Measurements from ENCODE around the gene SUPT4H1. TPM values are rescaled to one million over a fixed set of nuclear protein-coding genes. Genes with fewer than 3 reads are reported as not detected.

The SUPT4H1 gene
- total and polyA plus RNA-seq, 9 of the 15 experiments (the other 6 are each of a cell fraction or from before 2014, with no cell fraction given), result 62.1 to 320 (median 117) TPM

DNA sequence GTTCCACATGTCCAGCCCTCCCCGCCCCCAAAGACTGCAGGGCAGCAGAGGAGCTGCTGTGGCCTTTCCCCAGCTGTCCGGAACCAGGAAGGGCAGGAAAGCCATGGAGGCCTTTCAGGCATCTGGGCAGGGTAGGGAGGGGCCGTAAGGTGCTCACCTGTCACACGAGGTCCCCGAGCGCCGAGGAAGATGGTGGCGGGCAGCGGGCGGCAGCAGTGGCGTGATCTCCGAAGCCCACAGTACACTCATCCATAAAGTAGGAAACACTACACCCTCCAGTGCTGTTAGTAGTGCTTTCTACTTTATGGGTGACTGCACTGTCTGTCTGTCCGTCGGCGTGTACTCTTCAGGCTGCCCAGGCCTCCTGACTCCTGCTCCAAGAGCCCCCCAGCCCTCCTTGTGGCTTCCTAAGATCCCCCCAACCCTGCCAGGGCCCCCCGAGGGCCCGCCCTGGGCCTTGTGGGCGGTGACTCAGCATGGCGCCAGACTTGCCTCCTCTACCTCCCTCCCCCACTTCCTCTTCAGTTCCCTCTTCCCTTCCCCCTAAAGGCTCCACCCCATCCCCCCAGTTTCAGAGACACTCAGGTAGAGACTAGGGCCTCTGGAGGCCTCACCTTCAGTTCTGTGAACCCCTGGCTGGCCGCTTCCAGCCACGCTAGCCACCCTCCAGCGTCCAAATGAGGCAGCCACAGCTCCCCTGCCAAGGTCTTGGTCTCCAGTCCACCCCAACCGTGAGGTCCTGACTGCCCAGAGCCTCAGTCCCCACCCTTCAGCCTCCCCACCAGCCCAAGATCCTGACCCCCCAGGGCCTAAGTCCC lies 20.8 kb downstream of the SUPT4H1 start (continued):
- TF ChIP-seq ELK1 (CRISPR knock-in tag; IDR thresholded peaks at IDR 0.05), result no peak
- TF ChIP-seq EP400 (IDR thresholded peaks at IDR 0.05), result peak; percentile 84
- TF ChIP-seq ZNF41 (CRISPR knock-in tag; conservative IDR thresholded peaks at IDR 0.05), result no peak
- TF ChIP-seq ZNF316 (IDR thresholded peaks at IDR 0.05), result peak; percentile 75
- no peak; the same call in 1 of the 2 replicates for TF ChIP-seq RERE (CRISPR knock-in tag; IDR thresholded peaks at IDR 0.05; ENCODE audit: borderline replicate concordance)
- TF ChIP-seq CTCFL (IDR thresholded peaks at IDR 0.05; ENCODE audit: borderline replicate concordance, insufficient read depth, low read depth, low read length, poor library complexity, severe bottlenecking), result no peak
- no peak for TF ChIP-seq ZNF79 (CRISPR knock-in tag; IDR thresholded peaks at IDR 0.05; ENCODE audit: low read depth)
- TF ChIP-seq, protein P1, sequence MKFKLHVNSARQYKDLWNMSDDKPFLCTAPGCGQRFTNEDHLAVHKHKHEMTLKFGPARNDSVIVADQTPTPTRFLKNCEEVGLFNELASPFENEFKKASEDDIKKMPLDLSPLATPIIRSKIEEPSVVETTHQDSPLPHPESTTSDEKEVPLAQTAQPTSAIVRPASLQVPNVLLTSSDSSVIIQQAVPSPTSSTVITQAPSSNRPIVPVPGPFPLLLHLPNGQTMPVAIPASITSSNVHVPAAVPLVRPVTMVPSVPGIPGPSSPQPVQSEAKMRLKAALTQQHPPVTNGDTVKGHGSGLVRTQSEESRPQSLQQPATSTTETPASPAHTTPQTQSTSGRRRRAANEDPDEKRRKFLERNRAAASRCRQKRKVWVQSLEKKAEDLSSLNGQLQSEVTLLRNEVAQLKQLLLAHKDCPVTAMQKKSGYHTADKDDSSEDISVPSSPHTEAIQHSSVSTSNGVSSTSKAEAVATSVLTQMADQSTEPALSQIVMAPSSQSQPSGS (CRISPR knock-in tag; IDR thresholded peaks at IDR 0.05), result no peak
- no peak for TF ChIP-seq GTF2E2 (tag; IDR thresholded peaks at IDR 0.05)
- no peak for TF ChIP-seq U2AF1 (optimal IDR thresholded peaks at IDR 0.05; ENCODE audit: low read depth, low read length)
- no peak for TF ChIP-seq FOXJ2 (tag; IDR thresholded peaks at IDR 0.05)
- no peak for TF ChIP-seq CBFB (CRISPR knock-in tag; IDR thresholded peaks at IDR 0.05)
- no peak for TF ChIP-seq ADNP (tag; IDR thresholded peaks at IDR 0.05)
- TF ChIP-seq ZNF311 (CRISPR knock-in tag; IDR thresholded peaks at IDR 0.05), result no peak
- no peak for TF ChIP-seq RBM34 (IDR thresholded peaks at IDR 0.05; ENCODE audit: borderline replicate concordance, insufficient read depth, low read length)
- no peak for TF ChIP-seq CHD1 (IDR thresholded peaks at IDR 0.05; ENCODE audit: low read length)
